ENCODE measurements around the gene LCN10.
A peak's percentile ranks its signal among the peaks of the same experiment; 100 is the strongest.
"Not testable (repeated sequence)": the region's sequence is repeated elsewhere in the genome, so short reads cannot be mapped to it uniquely, and the experiment has no call there.

Gene LCN10

GRCh38 chr9:136760834-136761544 lies 18.2 kb upstream of the LCN10 start:
- not testable (repeated sequence) for H3K36me3 ChIP-seq (ENCODE audit: insufficient read depth, low read length); H3K9me3 ChIP-seq (ENCODE audit: insufficient read depth, low read length, severe bottlenecking); H2AFZ ChIP-seq (ENCODE audit: low read depth, low read length); H3K79me2 ChIP-seq (ENCODE audit: insufficient read depth, low read length); H3K27me3 ChIP-seq (ENCODE audit: insufficient read depth, low read length, poor library complexity); H4K20me1 ChIP-seq (ENCODE audit: insufficient read depth, low read length); ATAC-seq (ENCODE audit: insufficient read depth, low read depth); H3K4me2 ChIP-seq (ENCODE audit: insufficient read depth, low read length); H3K9ac ChIP-seq (ENCODE audit: low read depth, low read length); H3K4me1 ChIP-seq (ENCODE audit: insufficient read depth, low read length); H3K27ac ChIP-seq (ENCODE audit: low read length); H3K4me3 ChIP-seq (ENCODE audit: low read depth in 1 of 2, low read length in 2 of 2)
- TF ChIP-seq CTCF (IDR thresholded peaks at IDR 0.05; ENCODE audit: borderline replicate concordance, extremely low read depth, low read length, poor library complexity, severe bottlenecking) = peak; percentile 45
- DNase-seq = peak; percentile 11

GRCh38 chr9:136760424-136760823 lies 17.7 kb upstream of the LCN10 start:
- Histone ChIP-seq H3K27ac (ENCODE audit: low read length) (no peak overlapping the region), H4K20me1 (ENCODE audit: insufficient read depth, low read length) (no peaks in the 10 kb centered on the region)

GRCh38 chr9:136759436-136760325 lies 16.9 kb upstream of the LCN10 start:
- ATAC-seq (ENCODE audit: insufficient read depth, low read depth) = no peak
- no peaks in the 10 kb centered on the region for H3K36me3 ChIP-seq (ENCODE audit: insufficient read depth, low read length)
- no peak overlapping the region for H3K27ac ChIP-seq (ENCODE audit: low read length)
- DNase-seq = no peak
- no peaks in the 10 kb centered on the region for H3K9me3 ChIP-seq (ENCODE audit: insufficient read depth, low read length, severe bottlenecking)
- H2AFZ ChIP-seq (ENCODE audit: low read depth, low read length) = no peak overlapping the region
- no peaks in the 10 kb centered on the region for H4K20me1 ChIP-seq (ENCODE audit: insufficient read depth, low read length)
- no peak overlapping the region for H3K4me3 ChIP-seq (ENCODE audit: low read depth in 1 of 2, low read length in 2 of 2)
- no peak overlapping the region for H3K9ac ChIP-seq (ENCODE audit: low read depth, low read length)
- no peak overlapping the region for H3K4me2 ChIP-seq (ENCODE audit: insufficient read depth, low read length)
- H3K79me2 ChIP-seq (ENCODE audit: insufficient read depth, low read length) = no peaks in the 10 kb centered on the region
- H3K4me1 ChIP-seq (ENCODE audit: insufficient read depth, low read length) = no peaks in the 10 kb centered on the region
- TF ChIP-seq EZH2 (IDR thresholded peaks at IDR 0.05; ENCODE audit: borderline replicate concordance, low read depth, low read length, severe bottlenecking) = no peak
- no peak for TF ChIP-seq CTCF (IDR thresholded peaks at IDR 0.05; ENCODE audit: borderline replicate concordance, extremely low read depth, low read length, poor library complexity, severe bottlenecking)
- H3K27me3 ChIP-seq (ENCODE audit: insufficient read depth, low read length, poor library complexity) = no peaks in the 10 kb centered on the region

More at GRCh38 chr9:136760424-136760823, 17.7 kb upstream of the LCN10 start:
- no peaks in the 10 kb centered on the region for H3K4me1 ChIP-seq (ENCODE audit: insufficient read depth, low read length)
- no peaks in the 10 kb centered on the region for H3K9me3 ChIP-seq (ENCODE audit: insufficient read depth, low read length, severe bottlenecking)
- no peaks in the 10 kb centered on the region for H3K27me3 ChIP-seq (ENCODE audit: insufficient read depth, low read length, poor library complexity)
- H3K4me2 ChIP-seq (ENCODE audit: insufficient read depth, low read length) = no peak overlapping the region
- H2AFZ ChIP-seq (ENCODE audit: low read depth, low read length) = no peak overlapping the region
- H3K9ac ChIP-seq (ENCODE audit: low read depth, low read length) = no peak overlapping the region
- ATAC-seq (ENCODE audit: insufficient read depth, low read depth) = no peak
- H3K36me3 ChIP-seq (ENCODE audit: insufficient read depth, low read length) = no peaks in the 10 kb centered on the region
- TF ChIP-seq CTCF (IDR thresholded peaks at IDR 0.05; ENCODE audit: borderline replicate concordance, extremely low read depth, low read length, poor library complexity, severe bottlenecking) (no peak), EZH2 (IDR thresholded peaks at IDR 0.05; ENCODE audit: borderline replicate concordance, low read depth, low read length, severe bottlenecking) (no peak)
- no peak for DNase-seq
- no peaks in the 10 kb centered on the region for H3K79me2 ChIP-seq (ENCODE audit: insufficient read depth, low read length)
- no peak overlapping the region for H3K4me3 ChIP-seq (ENCODE audit: low read depth in 1 of 2, low read length in 2 of 2)

All from DND-41 (cell line).